Measurements from ENCODE around the gene ZFHX3. TPM values are rescaled to one million over a fixed set of nuclear protein-coding genes. Genes with fewer than 3 reads are reported as not detected.

Gene ZFHX3
- total and polyA plus RNA-seq, 2 donors (not counting 1 experiment from before 2014, with no cell fraction given): 0.54 to 6.6 TPM

GRCh38 chr16:72798264-72798663 is 249.7 kb downstream of the ZFHX3 start:
- Histone ChIP-seq H3K27me3 (replicated peaks in 1 of 4; ENCODE audit: control extremely low read depth in 1 of 4, control insufficient read depth in 3 of 4, insufficient read depth in 4 of 4, low read length in 3 of 4) (no peaks in the 10 kb centered on the region), H3K9ac (ENCODE audit: low read length) (no peak overlapping the region), H3K4me2 (replicated peaks; ENCODE audit: low read depth, low read length, poor library complexity, severe bottlenecking) (no peak overlapping the region), H3K9me3 (ENCODE audit: control extremely low read depth in 1 of 3, control insufficient read depth in 2 of 3, insufficient read depth in 1 of 3, low read length in 2 of 3) (no peaks in the 10 kb centered on the region), H4K20me1 (ENCODE audit: control insufficient read depth, insufficient read depth, low read length, poor library complexity, severe bottlenecking) (no peaks in the 10 kb centered on the region), H3K27ac (ENCODE audit: low read length in 2 of 2) (no peak overlapping the region), H3K36me3 (replicated peaks in 1 of 2; ENCODE audit: control extremely low read depth in 1 of 2, control insufficient read depth in 1 of 2, extremely low read depth in 1 of 2, insufficient read depth in 2 of 2, low read length in 1 of 2) (peaks cover 0 to 3% of the 10 kb centered on the region in 2 experiments), H3K79me2 (ENCODE audit: control insufficient read depth, insufficient read depth, low read length) (no peaks in the 10 kb centered on the region), H3K4me3 (ENCODE audit: control extremely low read depth in 1 of 5, extremely low read depth in 1 of 5, insufficient read depth in 1 of 5, low read depth in 2 of 5, low read length in 4 of 5) (no peak overlapping the region), H2AFZ (ENCODE audit: insufficient read depth, low read depth, low read length, poor library complexity, severe bottlenecking) (no peak overlapping the region), H3K4me1 (ENCODE audit: control insufficient read depth in 2 of 2, insufficient read depth in 2 of 2, low read length in 2 of 2) (no peaks in the 10 kb centered on the region)
- TF ChIP-seq CTCF (IDR thresholded peaks at IDR 0.05): no peak
- TF ChIP-seq EZH2 (IDR thresholded peaks at IDR 0.05; ENCODE audit: borderline replicate concordance, insufficient read depth, low read depth, low read length, poor library complexity, severe bottlenecking): no peak
- Mint-ChIP-seq H3K27ac (no peak overlapping the region), H3K4me1 (no peaks in the 10 kb centered on the region), H3K9me3 (ENCODE audit: insufficient read depth) (no peaks in the 10 kb centered on the region), H3K27me3 (no peaks in the 10 kb centered on the region), H3K4me3 (no peak overlapping the region)
- intact Hi-C loops (cut with micrococcal nuclease): no loop called here
- no peak for DNase-seq
- POLR2A ChIA-PET: no interaction called here
- ATAC-seq (ENCODE audit: low read depth): no peak
- WGBS (ENCODE audit: insufficient coverage): 99% methylated on average over 6 of the region's 7 CpGs
- CTCF ChIA-PET: interaction anchor here (0.6 kb wide), 1 partner anchor 50 kb away, joined by 3 read pairs; no protein-coding TSS in a partner anchor

GRCh38 chr16:72797621-72798020 is 250.3 kb downstream of the ZFHX3 start:
- Histone ChIP-seq H3K4me2 (replicated peaks; ENCODE audit: low read depth, low read length, poor library complexity, severe bottlenecking) (no peak overlapping the region), H3K4me3 (ENCODE audit: control extremely low read depth in 1 of 5, extremely low read depth in 1 of 5, insufficient read depth in 1 of 5, low read depth in 2 of 5, low read length in 4 of 5) (no peak overlapping the region), H3K79me2 (ENCODE audit: control insufficient read depth, insufficient read depth, low read length) (no peaks in the 10 kb centered on the region), H3K27me3 (replicated peaks in 1 of 4; ENCODE audit: control extremely low read depth in 1 of 4, control insufficient read depth in 3 of 4, insufficient read depth in 4 of 4, low read length in 3 of 4) (no peaks in the 10 kb centered on the region), H3K9ac (ENCODE audit: low read length) (no peak overlapping the region), H3K27ac (ENCODE audit: low read length in 2 of 2) (no peak overlapping the region), H4K20me1 (ENCODE audit: control insufficient read depth, insufficient read depth, low read length, poor library complexity, severe bottlenecking) (no peaks in the 10 kb centered on the region), H3K4me1 (ENCODE audit: control insufficient read depth in 2 of 2, insufficient read depth in 2 of 2, low read length in 2 of 2) (no peaks in the 10 kb centered on the region), H3K9me3 (ENCODE audit: control extremely low read depth in 1 of 3, control insufficient read depth in 2 of 3, insufficient read depth in 1 of 3, low read length in 2 of 3) (no peaks in the 10 kb centered on the region), H2AFZ (ENCODE audit: insufficient read depth, low read depth, low read length, poor library complexity, severe bottlenecking) (no peak overlapping the region), H3K36me3 (replicated peaks in 1 of 2; ENCODE audit: control extremely low read depth in 1 of 2, control insufficient read depth in 1 of 2, extremely low read depth in 1 of 2, insufficient read depth in 2 of 2, low read length in 1 of 2) (peaks cover 0 to 3% of the 10 kb centered on the region in 2 experiments)
- POLR2A ChIA-PET: no interaction called here
- ATAC-seq (ENCODE audit: low read depth): no peak
- TF ChIP-seq CTCF (IDR thresholded peaks at IDR 0.05) (no peak), EZH2 (IDR thresholded peaks at IDR 0.05; ENCODE audit: borderline replicate concordance, insufficient read depth, low read depth, low read length, poor library complexity, severe bottlenecking) (no peak)
- Mint-ChIP-seq H3K4me3 (no peak overlapping the region), H3K4me1 (no peaks in the 10 kb centered on the region), H3K27me3 (no peaks in the 10 kb centered on the region), H3K27ac (no peak overlapping the region), H3K9me3 (ENCODE audit: insufficient read depth) (no peaks in the 10 kb centered on the region)
- intact Hi-C loops (cut with micrococcal nuclease): no loop called here
- WGBS (ENCODE audit: insufficient coverage): 97% methylated on average over 3 of the region's 3 CpGs
- CTCF ChIA-PET: interaction anchor here (0.6 kb wide), 1 partner anchor 50 kb away, joined by 3 read pairs; no protein-coding TSS in a partner anchor
- no peak for DNase-seq

Measured in B cell (primary cell).